Nephron progenitor cell (in vitro differentiated cells): ENCODE data around the gene UCK2.
A peak's percentile ranks its signal among the peaks of the same experiment; 100 is the strongest.

Experiments
- DNase-seq: peaks from one replicate; pipeline ENCODE4 v3.0.0; 2021
- H3K27ac Mint-ChIP-seq: 2 replicates; pipeline ENCODE4 v1.8.0; 2021; ENCODE audit warnings: mild to moderate bottlenecking, moderate library complexity, mixed read lengths
- H3K27me3 Mint-ChIP-seq: 2 replicates; pipeline ENCODE4 v1.8.0; 2021; ENCODE audit warnings: mild to moderate bottlenecking, low read depth, mixed read lengths; ENCODE audit not compliant: poor library complexity
- H3K36me3 Mint-ChIP-seq: 2 replicates; pipeline ENCODE4 v1.8.0; 2021; ENCODE audit warnings: low read depth, mixed read lengths
- H3K4me1 Mint-ChIP-seq: 2 replicates; pipeline ENCODE4 v1.8.0; 2021; ENCODE audit warnings: mixed read lengths
- H3K4me3 Mint-ChIP-seq: 2 replicates; pipeline ENCODE4 v1.8.0; 2021; ENCODE audit warnings: mild to moderate bottlenecking, moderate library complexity, mixed read lengths
- H3K9me3 Mint-ChIP-seq: 2 replicates; pipeline ENCODE4 v1.8.0; 2021; ENCODE audit warnings: mild to moderate bottlenecking, moderate library complexity, mixed read lengths
- CTCF ChIP-seq: fragments of 200-600 bp; sonication (generic); IDR thresholded peaks from 2 replicates; pipeline ENCODE4 v1.5.0; 2021; ENCODE audit warnings: antibody characterized with exemption

The UCK2 gene

GRCh38 chr1:165840423-165840822 lies 13.0 kb downstream of the UCK2 start:
- DNase-seq: no peak
- Mint-ChIP-seq H3K4me1 (peaks cover 61% of the 10 kb centered on the region), H3K9me3 (no peaks in the 10 kb centered on the region), H3K27ac (no peak overlapping the region), H3K27me3 (no peaks in the 10 kb centered on the region), H3K36me3 (peaks cover 34% of the 10 kb centered on the region), H3K4me3 (no peak overlapping the region)
- no peak for TF ChIP-seq CTCF

- Mint-ChIP-seq H3K4me1 (peaks cover 63% of the 10 kb centered on the region), H3K4me3 (no peak overlapping the region), H3K36me3 (peaks cover 30% of the 10 kb centered on the region), H3K27me3 (no peaks in the 10 kb centered on the region), H3K27ac (no peak overlapping the region), H3K9me3 (no peaks in the 10 kb centered on the region)
- TF ChIP-seq CTCF: no peak
- DNase-seq: no peak
Measured at GRCh38 chr1:165841582-165842017, 14.2 kb downstream of the UCK2 start.

GRCh38 chr1:165842023-165842670 lies 14.7 kb downstream of the UCK2 start:
- Mint-ChIP-seq H3K9me3 (no peaks in the 10 kb centered on the region), H3K4me1 (peaks cover 60% of the 10 kb centered on the region), H3K4me3 (no peak overlapping the region), H3K27ac (peak overlapping the region; percentile 22), H3K27me3 (no peaks in the 10 kb centered on the region), H3K36me3 (peaks cover 25% of the 10 kb centered on the region)
- DNase-seq: no peak
- TF ChIP-seq CTCF: no peak

GRCh38 chr1:165842671-165843129 lies 15.3 kb downstream of the UCK2 start:
- Mint-ChIP-seq H3K4me1 (peaks cover 60% of the 10 kb centered on the region), H3K27ac (peak overlapping the region; percentile 26), H3K4me3 (no peak overlapping the region), H3K27me3 (no peaks in the 10 kb centered on the region), H3K36me3 (peaks cover 25% of the 10 kb centered on the region), H3K9me3 (peaks cover 3% of the 10 kb centered on the region)
- DNase-seq: no peak
- TF ChIP-seq CTCF: no peak

GRCh38 chr1:165843304-165843703 lies 15.9 kb downstream of the UCK2 start:
- H3K9me3 Mint-ChIP-seq: peaks cover 9% of the 10 kb centered on the region
- peak overlapping the region; percentile 24 for H3K27ac Mint-ChIP-seq
- no peak for DNase-seq
- no peaks in the 10 kb centered on the region for H3K27me3 Mint-ChIP-seq
- no peak for TF ChIP-seq CTCF
- peaks cover 25% of the 10 kb centered on the region for H3K36me3 Mint-ChIP-seq
- H3K4me3 Mint-ChIP-seq: no peak overlapping the region
- peaks cover 54% of the 10 kb centered on the region for H3K4me1 Mint-ChIP-seq
